Measurements from ENCODE around the gene DAAM1.

DNA sequence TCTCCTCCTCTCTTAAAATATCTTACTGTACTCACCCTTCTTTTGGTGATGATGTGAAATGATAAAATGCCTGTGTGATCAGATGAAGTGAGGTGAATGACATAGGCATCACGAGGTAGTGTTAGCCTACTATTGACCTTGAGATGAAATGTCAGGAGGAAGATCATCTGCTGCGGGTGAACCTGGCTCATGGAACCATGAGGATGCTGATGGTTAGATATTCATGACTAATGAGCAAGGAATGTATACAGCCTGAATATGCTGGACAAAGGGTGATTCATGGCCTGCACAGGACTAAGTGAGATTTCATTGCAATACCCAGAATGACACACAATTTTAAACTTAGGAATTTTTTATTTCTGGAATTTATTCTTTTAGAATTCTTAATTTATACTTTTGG is 89.6 kb downstream of the DAAM1 start:
- TF ChIP-seq, protein P1, sequence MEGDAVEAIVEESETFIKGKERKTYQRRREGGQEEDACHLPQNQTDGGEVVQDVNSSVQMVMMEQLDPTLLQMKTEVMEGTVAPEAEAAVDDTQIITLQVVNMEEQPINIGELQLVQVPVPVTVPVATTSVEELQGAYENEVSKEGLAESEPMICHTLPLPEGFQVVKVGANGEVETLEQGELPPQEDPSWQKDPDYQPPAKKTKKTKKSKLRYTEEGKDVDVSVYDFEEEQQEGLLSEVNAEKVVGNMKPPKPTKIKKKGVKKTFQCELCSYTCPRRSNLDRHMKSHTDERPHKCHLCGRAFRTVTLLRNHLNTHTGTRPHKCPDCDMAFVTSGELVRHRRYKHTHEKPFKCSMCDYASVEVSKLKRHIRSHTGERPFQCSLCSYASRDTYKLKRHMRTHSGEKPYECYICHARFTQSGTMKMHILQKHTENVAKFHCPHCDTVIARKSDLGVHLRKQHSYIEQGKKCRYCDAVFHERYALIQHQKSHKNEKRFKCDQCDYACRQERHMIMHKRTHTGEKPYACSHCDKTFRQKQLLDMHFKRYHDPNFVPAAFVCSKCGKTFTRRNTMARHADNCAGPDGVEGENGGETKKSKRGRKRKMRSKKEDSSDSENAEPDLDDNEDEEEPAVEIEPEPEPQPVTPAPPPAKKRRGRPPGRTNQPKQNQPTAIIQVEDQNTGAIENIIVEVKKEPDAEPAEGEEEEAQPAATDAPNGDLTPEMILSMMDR (IDR thresholded peaks at IDR 0.05) = no peak
- no peak for TF ChIP-seq POLR2A (IDR thresholded peaks at IDR 0.05)

Measured in breast epithelium (tissue), 3 donors.